GM19328 (cell line): Measurements from ENCODE around the gene SLC25A28.
"Not testable (repeated sequence)": the region's sequence is repeated elsewhere in the genome, so short reads cannot be mapped to it uniquely, and the experiment has no call there.

Experiments
- ATAC-seq: cut with Tn5 transposase; IDR thresholded peaks from one replicate; pipeline ENCODE4 v1.9.1; 2021; ENCODE audit warnings: mild to moderate bottlenecking, moderate library complexity; ENCODE audit not compliant: unreplicated experiment

SLC25A28 gene

DNA sequence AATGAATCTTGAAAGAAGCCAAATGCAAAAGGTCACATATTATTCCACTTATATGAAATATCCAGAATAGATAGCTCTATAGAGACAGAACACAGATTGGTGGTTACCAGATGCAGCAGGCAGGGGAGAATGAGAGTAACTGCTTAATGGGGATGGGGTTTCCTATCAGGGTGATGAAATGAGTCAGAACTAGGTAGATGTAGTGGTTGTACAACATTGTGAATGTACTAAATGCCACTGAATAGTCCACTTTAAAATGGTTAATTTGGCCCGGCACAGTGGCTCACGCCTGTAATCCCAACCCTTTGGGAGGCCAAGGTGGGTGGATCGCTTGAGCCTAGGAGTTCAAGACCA is 9.4 kb upstream of the SLC25A28 start:
- no peak for ATAC-seq

- no peak for ATAC-seq
Observed at GRCh38 chr10:99628923-99629624, 8.8 kb upstream of the SLC25A28 start.

DNA sequence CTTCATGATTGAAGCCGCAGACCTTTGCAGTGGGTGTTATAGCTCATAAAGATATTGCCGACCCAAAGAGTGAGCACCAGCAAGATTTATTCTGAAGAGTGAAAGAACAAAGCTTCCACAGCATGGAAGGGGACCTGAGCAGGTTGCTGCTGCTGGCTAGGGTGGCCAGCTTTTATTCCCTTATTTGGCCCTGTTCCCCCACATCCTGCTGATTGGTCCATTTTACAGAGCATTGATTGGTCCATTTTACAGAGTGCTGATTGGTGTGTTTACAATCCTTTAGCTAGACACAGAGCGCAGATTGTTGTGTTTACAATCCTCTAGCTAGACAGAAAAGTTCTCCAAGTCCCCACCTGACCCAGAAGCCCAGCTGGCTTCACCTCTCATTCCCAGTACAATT is 4.9 kb upstream of the SLC25A28 start:
- ATAC-seq: not testable (repeated sequence)

DNA sequence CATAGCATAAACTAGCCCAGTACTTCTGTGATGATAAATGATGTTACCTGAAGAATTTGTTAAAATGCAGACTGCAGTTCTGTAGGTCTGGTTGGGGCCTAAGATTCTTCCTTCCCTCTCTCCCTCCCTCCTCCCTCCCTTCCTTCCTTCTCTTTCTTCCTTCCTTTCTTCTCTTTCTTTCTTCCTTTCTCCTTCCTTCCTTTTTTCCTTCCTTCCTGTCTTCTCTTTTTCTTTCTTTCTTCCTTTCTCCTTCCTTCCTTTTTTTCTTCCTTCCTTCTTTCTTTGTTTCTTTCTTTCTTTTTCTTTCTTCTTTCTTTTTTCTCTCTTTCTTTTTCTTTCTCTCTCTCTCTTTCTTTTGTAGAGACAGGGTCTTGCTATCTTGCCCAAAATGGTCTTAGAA is 3.7 kb upstream of the SLC25A28 start:
- no peak for ATAC-seq

GRCh38 chr10:99621454-99622251 is 1.4 kb upstream of the SLC25A28 start:
- no peak for ATAC-seq

DNA sequence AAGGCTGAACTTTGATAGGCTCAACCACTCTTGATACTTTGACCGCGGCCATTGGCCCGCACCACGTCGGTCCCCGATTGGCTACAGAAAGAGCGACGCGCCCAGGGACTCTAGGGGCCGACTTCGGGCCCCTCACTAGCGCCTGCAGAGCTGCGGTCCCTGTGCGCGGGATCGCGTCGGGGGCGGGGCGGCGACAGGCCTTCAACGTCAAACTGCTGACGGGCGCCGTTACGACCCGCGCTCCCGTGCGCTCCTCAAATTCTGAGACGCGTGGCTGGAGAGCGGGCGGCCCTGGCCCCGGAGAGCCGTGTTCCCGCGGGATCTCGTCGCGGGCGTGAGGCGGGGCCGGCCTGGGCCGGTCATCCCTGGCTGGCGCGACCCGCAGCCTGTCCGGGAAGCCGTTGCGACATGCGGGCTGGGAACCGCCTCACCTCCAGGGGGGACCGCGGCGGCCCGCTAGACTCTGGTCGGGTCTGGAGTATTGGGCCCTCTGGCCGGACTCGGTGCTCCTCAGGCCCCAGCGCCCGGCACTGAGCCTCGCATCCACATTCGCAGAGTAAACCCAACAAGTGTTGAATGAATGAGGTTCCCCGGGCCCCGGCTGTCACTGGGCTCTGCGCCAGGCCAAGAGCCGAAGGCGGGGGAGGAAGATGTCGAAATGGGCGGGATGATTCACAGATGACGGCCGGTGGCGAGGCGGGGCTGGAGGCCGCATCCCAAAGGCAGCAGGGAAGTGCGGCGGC is 643 bp upstream of the SLC25A28 start:
- ATAC-seq: peak; percentile 84

GRCh38 chr10:99619090-99619800 is 994 bp downstream of the SLC25A28 start:
- ATAC-seq: no peak

- ATAC-seq: no peak
Observed at GRCh38 chr10:99617696-99618095, 2.5 kb downstream of the SLC25A28 start.

DNA sequence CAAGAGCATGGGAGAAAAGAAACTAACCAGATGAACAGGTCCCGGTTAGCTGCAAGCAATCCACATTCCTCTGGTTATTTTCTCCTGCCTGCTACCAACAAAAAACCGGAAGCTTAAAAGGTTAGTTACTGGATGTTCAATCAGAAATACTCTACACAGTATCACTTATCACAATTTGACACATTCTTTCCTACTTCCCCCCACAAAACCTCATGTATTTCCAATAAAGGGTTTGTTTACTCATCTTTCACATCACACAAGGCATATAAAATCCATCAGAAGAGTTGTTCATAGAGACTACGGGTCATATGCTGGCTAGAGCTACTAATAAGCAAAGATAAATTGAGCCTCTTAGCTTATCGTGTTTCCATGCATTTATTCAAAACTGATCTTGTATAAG is 4.8 kb downstream of the SLC25A28 start:
- no peak for ATAC-seq

DNA sequence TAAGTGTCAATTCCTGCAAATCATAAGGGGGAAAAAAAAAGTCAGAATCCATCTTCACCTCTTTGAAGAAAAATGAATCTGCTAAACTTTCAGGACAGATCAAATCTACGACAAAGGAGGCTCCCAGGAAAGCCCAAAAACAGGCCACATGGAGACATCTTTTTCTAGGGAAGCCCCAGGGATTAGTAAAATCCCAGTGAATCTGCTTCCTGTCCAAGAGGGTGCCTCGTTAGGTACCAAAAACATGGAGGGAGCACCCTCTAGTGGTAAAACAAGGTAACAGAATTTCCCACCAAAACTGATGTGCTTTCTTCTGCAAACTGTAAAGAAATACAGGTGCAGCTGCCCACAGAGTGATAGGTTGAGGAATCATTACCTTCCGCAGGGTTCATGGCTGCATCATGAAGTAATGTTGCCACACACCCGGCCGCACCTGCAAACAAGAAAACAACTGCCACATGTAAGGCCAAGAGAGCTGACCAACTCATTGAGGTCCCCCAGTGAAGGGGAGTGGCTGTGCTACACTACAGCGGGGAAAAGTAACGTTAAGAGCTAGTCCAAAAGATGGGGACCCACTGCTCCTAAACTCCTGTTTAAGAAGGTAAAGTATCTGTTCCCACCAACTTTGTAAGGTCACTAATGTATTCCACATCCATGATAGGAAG is 7.9 kb downstream of the SLC25A28 start:
- ATAC-seq: no peak

DNA sequence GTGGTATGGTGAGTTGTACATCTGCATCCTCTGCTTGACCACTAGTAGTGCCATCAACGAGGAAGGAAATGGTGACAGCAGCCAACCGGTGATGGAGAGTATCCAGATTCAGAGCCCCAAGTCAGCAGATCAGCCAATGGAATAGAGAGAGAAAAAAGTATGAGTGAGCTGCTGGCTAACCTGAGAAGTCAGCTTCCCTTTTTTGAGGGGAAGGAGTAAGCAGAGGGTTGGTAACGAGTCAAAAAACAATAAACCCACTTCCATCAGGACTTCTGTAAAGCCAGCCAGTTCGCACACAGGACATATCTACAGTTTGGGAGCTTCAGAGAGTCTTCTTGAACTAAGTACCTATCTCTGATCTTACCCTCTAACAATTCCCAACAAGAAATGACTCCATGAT is 8.9 kb downstream of the SLC25A28 start:
- no peak for ATAC-seq

GRCh38 chr10:99610221-99610620 is 10.0 kb downstream of the SLC25A28 start:
- ATAC-seq: no peak

- no peak for ATAC-seq
Observed at GRCh38 chr10:99609186-99609585, 11.1 kb downstream of the SLC25A28 start.

GRCh38 chr10:99605351-99605750 is 14.9 kb downstream of the SLC25A28 start:
- ATAC-seq: no peak

DNA sequence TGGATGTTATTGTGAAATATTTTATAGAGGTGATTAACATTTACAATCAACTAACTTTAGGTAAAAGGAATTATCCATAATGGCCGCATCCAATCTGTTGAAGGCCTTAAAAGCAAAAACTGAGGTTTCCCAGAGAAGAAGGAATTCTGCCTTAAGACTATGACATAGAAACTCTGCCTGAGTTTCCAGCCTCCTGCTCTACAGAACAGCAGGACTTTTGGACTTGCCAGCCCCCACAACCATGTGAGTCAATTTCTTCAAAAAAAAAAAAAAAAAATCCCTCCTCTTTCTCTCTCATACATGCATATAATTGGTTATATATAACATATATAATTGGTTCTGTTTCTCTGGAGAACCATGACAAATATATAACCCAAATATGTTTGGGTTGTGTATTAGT is 15.4 kb downstream of the SLC25A28 start:
- no peak for ATAC-seq

DNA sequence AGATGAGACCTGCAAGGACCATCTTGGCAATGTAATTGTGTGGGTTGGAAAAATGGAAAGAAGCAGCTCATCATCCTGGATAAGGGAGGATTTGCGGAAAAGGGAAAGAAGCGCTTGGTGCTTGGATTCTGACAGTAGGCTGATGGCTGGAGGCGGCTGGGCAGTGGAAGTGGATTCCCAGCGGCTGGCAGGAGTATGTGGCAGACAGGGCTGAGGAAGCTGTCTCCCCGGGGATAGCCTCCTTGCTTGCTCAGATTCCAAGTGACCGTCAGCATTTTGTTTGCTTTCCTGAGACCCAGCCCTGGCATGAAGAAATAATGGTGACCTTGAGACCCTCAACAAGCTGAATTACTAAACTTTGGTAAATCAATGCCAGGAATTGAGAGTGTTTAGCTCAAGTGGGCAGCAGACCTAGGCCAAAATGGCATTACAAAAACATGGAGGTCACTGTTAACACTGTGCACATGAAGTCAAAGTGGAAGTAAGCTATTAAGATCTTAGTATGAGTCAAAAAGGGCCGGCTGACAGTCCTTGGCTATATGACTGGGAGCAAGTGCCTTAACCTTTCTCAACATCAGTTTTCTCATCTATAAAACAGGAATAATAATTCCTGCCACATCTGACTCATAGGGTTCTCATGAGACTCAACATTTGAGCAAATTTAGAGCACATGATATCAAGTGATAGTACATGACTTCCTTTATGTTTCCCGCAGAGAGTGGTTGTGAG is 21.3 kb downstream of the SLC25A28 start:
- ATAC-seq: no peak

GRCh38 chr10:99598011-99598410 is 22.2 kb downstream of the SLC25A28 start:
- ATAC-seq: no peak

DNA sequence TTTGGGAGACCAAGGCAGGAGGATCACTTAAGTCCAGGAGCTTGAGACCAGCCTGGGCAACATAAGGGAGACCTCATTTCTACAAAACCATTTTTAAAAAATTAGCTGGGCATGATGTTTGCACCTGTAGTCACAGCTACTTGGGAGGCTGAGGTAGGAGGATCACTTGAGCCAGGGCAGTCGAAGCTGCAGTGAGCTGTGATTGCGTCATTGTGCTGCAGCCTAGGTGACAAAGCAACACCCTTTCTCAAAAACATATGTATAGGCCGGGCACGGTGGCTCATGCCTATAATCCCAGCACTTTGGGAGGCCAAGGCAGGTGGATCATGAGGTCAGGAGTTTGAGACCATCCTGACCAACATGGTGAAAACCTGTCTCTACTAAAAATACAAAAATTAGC is 23.5 kb downstream of the SLC25A28 start:
- ATAC-seq: not testable (repeated sequence)

- ATAC-seq: no peak
Observed at GRCh38 chr10:99595770-99596465, 24.3 kb downstream of the SLC25A28 start.
